KMS-11 (cell line): ENCODE data around the gene ZNF618.

Experiments used
- H2AFZ ChIP-seq: fragments of 200-600 bp; sonication (generic); 2 replicates; pipeline ENCODE4 v1.6.1; 2016; ENCODE audit warnings: antibody characterized with exemption, mixed run types, low read depth
- H3K27ac ChIP-seq: fragments of 200-600 bp; sonication (generic); 2 replicates; pipeline ENCODE4 v1.6.1; 2016; ENCODE audit warnings: mild to moderate bottlenecking, mixed run types
- H3K27me3 ChIP-seq: fragments of 200-600 bp; sonication (generic); 2 replicates; pipeline ENCODE4 v1.6.1; 2017; ENCODE audit warnings: mild to moderate bottlenecking, low read depth, mixed run types, moderate library complexity; ENCODE audit not compliant: insufficient read depth
- H3K36me3 ChIP-seq: fragments of 200-600 bp; sonication (generic); 2 replicates; pipeline ENCODE4 v1.6.1; 2017; ENCODE audit warnings: mild to moderate bottlenecking, mixed run types; ENCODE audit not compliant: insufficient read depth
- H3K4me1 ChIP-seq: fragments of 200-600 bp; sonication (generic); 2 replicates; pipeline ENCODE4 v1.6.1; 2016; ENCODE audit warnings: mild to moderate bottlenecking, low read depth, mixed run types; ENCODE audit not compliant: poor library complexity, severe bottlenecking
- H3K4me2 ChIP-seq: fragments of 200-600 bp; sonication (generic); 2 replicates; pipeline ENCODE4 v1.7.0; 2016; ENCODE audit warnings: mild to moderate bottlenecking, mixed run types
- H3K4me3 ChIP-seq: fragments of 200-600 bp; sonication (generic); IDR thresholded peaks from 2 replicates; pipeline ENCODE4 v1.6.1; 2017; ENCODE audit warnings: low read depth, low read length, mixed read lengths; ENCODE audit not compliant: insufficient read depth
- H3K79me2 ChIP-seq: fragments of 200-600 bp; sonication (generic); 2 replicates; pipeline ENCODE4 v1.6.1; 2016; ENCODE audit warnings: low read depth, mixed run types; ENCODE audit not compliant: insufficient read depth
- H3K9ac ChIP-seq: fragments of 200-600 bp; sonication (generic); 2 replicates; pipeline ENCODE4 v1.6.1; 2016; ENCODE audit warnings: mild to moderate bottlenecking, mixed run types
- H4K20me1 ChIP-seq: fragments of 200-600 bp; sonication (generic); 2 replicates; pipeline ENCODE4 v1.6.1; 2016; ENCODE audit warnings: mild to moderate bottlenecking, mixed run types; ENCODE audit not compliant: insufficient read depth
- CTCF ChIP-seq: fragments of 200-600 bp; sonication (generic); conservative IDR thresholded peaks from 2 replicates; pipeline ENCODE4 v1.6.1; 2017; ENCODE audit warnings: low read depth, mild to moderate bottlenecking, antibody characterized with exemption, low read length, moderate library complexity, mixed read lengths

The ZNF618 gene

GRCh38 chr9:113920872-113921271 lies 44.8 kb downstream of the ZNF618 start:
- no peak overlapping the region for H3K4me2 ChIP-seq
- no peaks in the 10 kb centered on the region for H3K79me2 ChIP-seq
- H3K36me3 ChIP-seq = no peaks in the 10 kb centered on the region
- H4K20me1 ChIP-seq = no peaks in the 10 kb centered on the region
- no peak overlapping the region for H3K27ac ChIP-seq
- H3K4me3 ChIP-seq = no peak overlapping the region
- no peak overlapping the region for H3K9ac ChIP-seq
- no peak for TF ChIP-seq CTCF
- H2AFZ ChIP-seq = no peak overlapping the region
- no peaks in the 10 kb centered on the region for H3K27me3 ChIP-seq
- peaks cover 8% of the 10 kb centered on the region for H3K4me1 ChIP-seq

GRCh38 chr9:113921396-113921925 lies 45.4 kb downstream of the ZNF618 start:
- no peaks in the 10 kb centered on the region for H3K27me3 ChIP-seq
- no peak for TF ChIP-seq CTCF
- H2AFZ ChIP-seq = no peak overlapping the region
- H3K27ac ChIP-seq = no peak overlapping the region
- no peaks in the 10 kb centered on the region for H3K36me3 ChIP-seq
- no peaks in the 10 kb centered on the region for H4K20me1 ChIP-seq
- no peak overlapping the region for H3K4me2 ChIP-seq
- H3K4me1 ChIP-seq = peaks cover 8% of the 10 kb centered on the region
- no peaks in the 10 kb centered on the region for H3K79me2 ChIP-seq
- H3K4me3 ChIP-seq = no peak overlapping the region
- no peak overlapping the region for H3K9ac ChIP-seq

GRCh38 chr9:113922160-113922559 lies 46.1 kb downstream of the ZNF618 start:
- no peak for TF ChIP-seq CTCF
- H3K27ac ChIP-seq = no peak overlapping the region
- no peaks in the 10 kb centered on the region for H3K79me2 ChIP-seq
- H3K9ac ChIP-seq = no peak overlapping the region
- H3K4me2 ChIP-seq = no peak overlapping the region
- H4K20me1 ChIP-seq = no peaks in the 10 kb centered on the region
- no peaks in the 10 kb centered on the region for H3K36me3 ChIP-seq
- H2AFZ ChIP-seq = no peak overlapping the region
- no peak overlapping the region for H3K4me3 ChIP-seq
- no peaks in the 10 kb centered on the region for H3K27me3 ChIP-seq
- peaks cover 8% of the 10 kb centered on the region for H3K4me1 ChIP-seq

- no peak overlapping the region for H3K4me3 ChIP-seq
- no peak overlapping the region for H2AFZ ChIP-seq
- H3K9ac ChIP-seq = no peak overlapping the region
- no peaks in the 10 kb centered on the region for H3K36me3 ChIP-seq
- no peak overlapping the region for H3K4me2 ChIP-seq
- no peak overlapping the region for H3K27ac ChIP-seq
- no peak for TF ChIP-seq CTCF
- H3K4me1 ChIP-seq = peaks cover 8% of the 10 kb centered on the region
- no peaks in the 10 kb centered on the region for H4K20me1 ChIP-seq
- H3K27me3 ChIP-seq = no peaks in the 10 kb centered on the region
- no peaks in the 10 kb centered on the region for H3K79me2 ChIP-seq
These were observed 50.1 kb downstream of the ZNF618 start for GRCh38 chr9:113926211-113926610.
